IPS DF 6.9 (cell line): ENCODE results near the gene TRAF2.

Source experiments
- DNase-seq: peaks from one replicate; pipeline ENCODE4 v3.0.0-alpha.2; 2013; ENCODE audit warnings: low read depth, low spot score
- H3K27ac ChIP-seq: one replicate; pipeline ENCODE4 v1.5.1; 2013; ENCODE audit warnings: low read length, control low read depth
- H3K27me3 ChIP-seq: 2 replicates; pipeline ENCODE4 v1.6.1; 2013; ENCODE audit warnings: mild to moderate bottlenecking, low read length; ENCODE audit not compliant: control insufficient read depth, insufficient read depth
- H3K36me3 ChIP-seq: 2 replicates; pipeline ENCODE4 v1.6.1; 2013; ENCODE audit warnings: low read length; ENCODE audit not compliant: control insufficient read depth, insufficient read depth
- H3K4me1 ChIP-seq: 2 replicates; pipeline ENCODE4 v1.6.1; 2013; ENCODE audit warnings: low read length; ENCODE audit not compliant: control insufficient read depth, insufficient read depth
- H3K4me3 ChIP-seq: 2 replicates; pipeline ENCODE4 v1.5.1; 2013; ENCODE audit warnings: mild to moderate bottlenecking, low read length
- H3K9me3 ChIP-seq: 2 replicates; pipeline ENCODE4 v1.6.1; 2013; ENCODE audit warnings: low read length, inconsistent platforms; ENCODE audit not compliant: control insufficient read depth, insufficient read depth
- WGBS: extraction: QIAGEN DNeasy Blood & Tissue Kit; methylation state at CpG from one replicate; pipeline ENCODE4 v1.1.7; 2013; ENCODE audit warnings: mixed read lengths, missing lambda C conversion rate; ENCODE audit not compliant: insufficient read length, insufficient coverage; 5-methylcytosine and 5-hydroxymethylcytosine counted together

Gene TRAF2

DNA sequence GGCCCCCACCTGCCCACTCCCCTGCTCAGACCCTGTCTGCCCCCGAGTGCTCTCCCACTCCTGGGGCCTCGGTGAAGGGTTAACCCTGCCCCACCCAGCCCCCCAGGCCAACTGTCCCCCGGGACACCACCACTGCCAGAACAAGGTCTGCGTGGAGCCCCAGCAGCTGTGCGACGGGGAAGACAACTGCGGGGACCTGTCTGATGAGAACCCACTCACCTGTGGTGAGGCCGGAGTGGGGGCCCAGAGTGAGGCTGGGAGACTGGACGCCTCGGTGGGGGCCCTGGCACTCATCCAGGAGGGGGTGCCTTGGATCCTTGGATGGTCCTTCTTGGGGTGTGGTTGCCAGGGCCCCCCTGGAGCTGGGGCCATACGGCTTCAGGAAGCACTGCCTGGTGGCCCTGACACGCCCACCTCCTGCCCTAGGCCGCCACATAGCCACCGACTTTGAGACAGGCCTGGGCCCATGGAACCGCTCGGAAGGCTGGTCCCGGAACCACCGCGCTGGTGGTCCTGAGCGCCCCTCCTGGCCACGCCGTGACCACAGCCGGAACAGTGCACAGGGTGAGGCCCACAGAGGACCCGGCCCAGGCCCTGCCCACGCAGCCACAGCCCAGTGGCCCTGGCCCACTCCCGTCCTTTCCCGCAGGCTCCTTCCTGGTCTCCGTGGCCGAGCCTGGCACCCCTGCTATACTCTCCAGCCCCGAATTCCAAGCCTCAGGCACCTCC lies 32.0 kb upstream of the TRAF2 start:
- Histone ChIP-seq H3K27me3 (no peaks in the 10 kb centered on the region), H3K4me1 (peaks cover 4% of the 10 kb centered on the region; the same call in 1 of the 2 replicates), H3K27ac (no peak overlapping the region), H3K36me3 (no peaks in the 10 kb centered on the region; the same call in 1 of the 2 replicates), H3K4me3 (no peak overlapping the region), H3K9me3 (no peaks in the 10 kb centered on the region)
- no CpG with 5 or more reads among the region's 30 CpGs for WGBS
- no peak for DNase-seq

DNA sequence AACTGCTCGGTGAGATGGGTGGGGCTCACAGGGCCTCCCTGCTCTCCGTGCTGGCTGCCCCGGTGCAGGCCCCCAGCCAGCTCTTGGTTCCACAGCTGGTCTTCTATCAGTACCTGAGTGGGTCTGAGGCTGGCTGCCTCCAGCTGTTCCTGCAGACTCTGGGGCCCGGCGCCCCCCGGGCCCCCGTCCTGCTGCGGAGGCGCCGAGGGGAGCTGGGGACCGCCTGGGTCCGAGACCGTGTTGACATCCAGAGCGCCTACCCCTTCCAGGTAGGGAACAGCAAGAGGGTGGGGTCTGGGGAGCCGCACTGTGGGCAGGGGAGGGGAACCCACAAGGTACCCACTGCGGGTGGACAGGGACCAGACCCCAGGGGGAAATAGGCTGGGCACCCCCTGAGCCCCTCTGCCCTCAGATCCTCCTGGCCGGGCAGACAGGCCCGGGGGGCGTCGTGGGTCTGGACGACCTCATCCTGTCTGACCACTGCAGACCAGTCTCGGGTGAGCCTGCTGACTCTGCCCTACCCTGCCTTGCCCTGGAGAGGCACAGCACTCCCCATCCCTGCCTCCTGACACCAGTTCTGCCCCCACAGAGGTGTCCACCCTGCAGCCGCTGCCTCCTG lies 31.4 kb upstream of the TRAF2 start:
- no peak for DNase-seq
- no CpG with 5 or more reads among the region's 23 CpGs for WGBS
- H3K27me3 ChIP-seq = no peaks in the 10 kb centered on the region
- no peaks in the 10 kb centered on the region; the same call in 1 of the 2 replicates for H3K36me3 ChIP-seq
- H3K9me3 ChIP-seq = no peaks in the 10 kb centered on the region
- peaks cover 3% of the 10 kb centered on the region; the same call in 1 of the 2 replicates for H3K4me1 ChIP-seq
- H3K4me3 ChIP-seq = no peak overlapping the region
- H3K27ac ChIP-seq = no peak overlapping the region

DNA sequence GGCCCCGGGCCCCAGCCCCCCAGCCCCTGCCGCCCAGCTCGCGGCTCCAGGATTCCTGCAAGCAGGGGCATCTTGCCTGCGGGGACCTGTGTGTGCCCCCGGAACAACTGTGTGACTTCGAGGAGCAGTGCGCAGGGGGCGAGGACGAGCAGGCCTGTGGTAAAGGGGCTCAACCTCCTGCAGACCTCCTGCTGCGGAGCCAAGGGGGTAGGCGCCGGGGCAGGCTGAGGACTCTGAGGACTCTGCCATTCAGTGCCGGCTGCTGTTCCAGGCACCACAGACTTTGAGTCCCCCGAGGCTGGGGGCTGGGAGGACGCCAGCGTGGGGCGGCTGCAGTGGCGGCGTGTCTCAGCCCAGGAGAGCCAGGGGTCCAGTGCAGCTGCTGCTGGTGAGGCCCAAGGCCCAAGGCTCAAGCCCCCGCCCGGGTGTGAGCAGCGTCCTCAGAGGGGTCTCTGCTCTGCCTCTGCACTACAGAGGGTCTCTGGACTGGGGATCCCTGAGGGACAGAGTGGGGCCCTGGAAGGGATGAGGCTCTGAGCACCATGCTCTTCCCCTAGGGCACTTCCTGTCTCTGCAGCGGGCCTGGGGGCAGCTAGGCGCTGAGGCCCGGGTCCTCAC lies 30.7 kb upstream of the TRAF2 start:
- H3K4me3 ChIP-seq = no peak overlapping the region
- no peaks in the 10 kb centered on the region for H3K4me1 ChIP-seq
- no peaks in the 10 kb centered on the region for H3K27me3 ChIP-seq
- H3K9me3 ChIP-seq = no peaks in the 10 kb centered on the region
- no peak for DNase-seq
- WGBS = no CpG with 5 or more reads among the region's 26 CpGs
- H3K36me3 ChIP-seq = no peaks in the 10 kb centered on the region; the same call in 1 of the 2 replicates
- no peak overlapping the region for H3K27ac ChIP-seq

DNA sequence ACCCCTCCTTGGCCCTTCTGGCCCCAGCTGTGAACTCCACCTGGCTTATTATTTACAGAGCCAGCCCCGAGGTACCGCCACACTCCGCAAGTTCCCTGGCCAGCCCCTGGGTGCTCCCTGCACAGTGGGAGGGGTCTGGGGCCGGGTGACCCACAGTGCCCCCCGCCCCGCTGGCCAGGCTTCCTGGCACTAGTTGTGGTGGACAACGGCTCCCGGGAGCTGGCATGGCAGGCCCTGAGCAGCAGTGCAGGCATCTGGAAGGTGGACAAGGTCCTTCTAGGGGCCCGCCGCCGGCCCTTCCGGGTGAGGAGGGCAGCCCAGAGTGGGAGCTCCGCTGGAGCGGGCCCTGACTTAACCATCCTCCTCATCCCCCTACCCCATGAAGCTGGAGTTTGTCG lies 30.2 kb upstream of the TRAF2 start:
- Histone ChIP-seq H3K4me3 (no peak overlapping the region), H3K9me3 (no peaks in the 10 kb centered on the region), H3K27me3 (no peaks in the 10 kb centered on the region), H3K4me1 (no peaks in the 10 kb centered on the region), H3K27ac (no peak overlapping the region), H3K36me3 (peaks cover 3% of the 10 kb centered on the region; the same call in 1 of the 2 replicates)
- no peak for DNase-seq
- WGBS = no CpG with 5 or more reads among the region's 15 CpGs

DNA sequence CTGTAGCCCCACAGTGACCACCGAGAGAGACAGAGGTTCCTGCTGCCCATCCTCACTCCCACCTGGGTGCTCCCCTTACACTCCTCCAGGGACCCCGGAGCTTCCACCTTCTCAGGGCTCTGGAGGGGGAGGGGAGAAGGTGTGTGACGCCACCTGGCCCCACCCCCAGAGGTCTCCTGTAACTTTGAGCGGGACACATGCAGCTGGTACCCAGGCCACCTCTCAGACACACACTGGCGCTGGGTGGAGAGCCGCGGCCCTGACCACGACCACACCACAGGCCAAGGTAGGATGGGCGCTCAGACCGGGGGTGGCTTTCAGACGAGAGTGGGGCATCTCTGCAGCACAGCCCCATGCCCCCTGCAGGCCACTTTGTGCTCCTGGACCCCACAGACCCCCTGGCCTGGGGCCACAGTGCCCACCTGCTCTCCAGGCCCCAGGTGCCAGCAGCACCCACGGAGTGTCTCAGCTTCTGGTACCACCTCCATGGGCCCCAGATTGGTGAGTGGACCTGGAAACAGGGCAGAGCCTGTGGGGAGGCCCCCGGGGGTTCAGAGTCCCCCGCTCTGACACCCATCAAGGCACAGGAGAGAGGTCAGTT lies 29.7 kb upstream of the TRAF2 start:
- H3K4me3 ChIP-seq = no peak overlapping the region
- no peak overlapping the region for H3K27ac ChIP-seq
- DNase-seq = no peak
- H3K27me3 ChIP-seq = no peaks in the 10 kb centered on the region
- H3K36me3 ChIP-seq = peaks cover 8% of the 10 kb centered on the region
- no CpG with 5 or more reads among the region's 14 CpGs for WGBS
- H3K4me1 ChIP-seq = no peaks in the 10 kb centered on the region
- no peaks in the 10 kb centered on the region for H3K9me3 ChIP-seq

DNA sequence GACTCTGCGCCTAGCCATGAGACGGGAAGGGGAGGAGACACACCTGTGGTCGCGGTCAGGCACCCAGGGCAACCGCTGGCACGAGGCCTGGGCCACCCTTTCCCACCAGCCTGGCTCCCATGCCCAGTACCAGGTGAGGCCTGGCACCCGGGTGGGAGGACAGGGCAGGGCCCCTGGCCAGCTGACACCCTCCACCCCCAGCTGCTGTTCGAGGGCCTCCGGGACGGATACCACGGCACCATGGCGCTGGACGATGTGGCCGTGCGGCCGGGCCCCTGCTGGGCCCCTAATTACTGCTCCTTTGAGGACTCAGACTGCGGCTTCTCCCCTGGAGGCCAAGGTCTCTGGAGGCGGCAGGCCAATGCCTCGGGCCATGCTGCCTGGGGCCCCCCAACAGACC lies 29.1 kb upstream of the TRAF2 start:
- Histone ChIP-seq H3K27ac (no peak overlapping the region), H3K4me3 (no peak overlapping the region), H3K4me1 (no peaks in the 10 kb centered on the region), H3K36me3 (peaks cover 13% of the 10 kb centered on the region), H3K9me3 (no peaks in the 10 kb centered on the region), H3K27me3 (no peaks in the 10 kb centered on the region)
- no peak for DNase-seq
- no CpG with 5 or more reads among the region's 19 CpGs for WGBS

DNA sequence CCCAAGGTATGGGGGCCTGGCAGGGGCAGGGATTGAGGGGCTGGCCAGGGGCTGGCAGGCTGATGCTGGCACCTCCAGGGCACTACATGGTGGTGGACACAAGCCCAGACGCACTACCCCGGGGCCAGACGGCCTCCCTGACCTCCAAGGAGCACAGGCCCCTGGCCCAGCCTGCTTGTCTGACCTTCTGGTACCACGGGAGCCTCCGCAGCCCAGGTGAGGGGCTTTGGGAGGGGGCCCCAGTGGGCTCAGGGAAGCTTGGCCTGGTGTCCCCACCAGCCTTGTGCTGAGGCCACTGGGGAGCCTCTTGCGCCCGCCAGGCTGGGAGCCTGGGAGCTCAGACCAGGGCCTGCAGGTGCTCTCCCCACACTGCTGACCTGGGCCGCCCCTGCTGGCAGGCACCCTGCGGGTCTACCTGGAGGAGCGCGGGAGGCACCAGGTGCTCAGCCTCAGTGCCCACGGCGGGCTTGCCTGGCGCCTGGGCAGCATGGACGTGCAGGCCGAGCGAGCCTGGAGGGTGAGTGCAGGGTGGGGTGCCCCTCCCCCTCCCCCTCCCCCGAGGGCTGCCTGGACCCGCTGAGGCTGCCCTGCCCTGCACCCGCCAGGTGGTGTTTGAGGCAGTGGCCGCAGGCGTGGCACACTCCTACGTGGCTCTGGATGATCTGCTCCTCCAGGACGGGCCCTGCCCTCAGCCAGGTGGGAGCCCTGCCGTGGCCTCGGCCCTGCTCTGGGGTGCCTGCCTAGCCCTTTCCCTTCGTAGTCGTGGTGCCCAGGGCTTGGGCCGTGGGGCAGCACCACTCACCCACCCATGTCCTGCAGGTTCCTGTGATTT lies 28.5 kb upstream of the TRAF2 start:
- H3K4me1 ChIP-seq = no peaks in the 10 kb centered on the region
- H3K27me3 ChIP-seq = no peaks in the 10 kb centered on the region
- DNase-seq = no peak
- H3K4me3 ChIP-seq = no peak overlapping the region
- H3K27ac ChIP-seq = no peak overlapping the region
- H3K36me3 ChIP-seq = peaks cover 19% of the 10 kb centered on the region
- H3K9me3 ChIP-seq = no peaks in the 10 kb centered on the region
- WGBS = no CpG with 5 or more reads among the region's 29 CpGs

DNA sequence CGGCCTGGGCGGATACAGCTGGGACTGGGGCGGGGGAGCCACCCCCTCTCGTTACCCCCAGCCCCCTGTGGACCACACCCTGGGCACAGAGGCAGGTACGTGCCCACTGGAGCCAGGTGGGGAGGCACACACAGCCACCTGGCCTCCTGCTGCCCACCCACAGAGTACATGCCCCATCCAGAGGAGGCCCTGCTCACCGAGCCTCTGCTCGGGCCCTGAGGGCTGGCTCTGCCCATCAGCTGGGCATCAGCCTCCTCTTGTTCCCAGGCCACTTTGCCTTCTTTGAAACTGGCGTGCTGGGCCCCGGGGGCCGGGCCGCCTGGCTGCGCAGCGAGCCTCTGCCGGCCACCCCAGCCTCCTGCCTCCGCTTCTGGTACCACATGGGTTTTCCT lies 27.9 kb upstream of the TRAF2 start:
- H3K27me3 ChIP-seq = no peaks in the 10 kb centered on the region
- no peaks in the 10 kb centered on the region for H3K4me1 ChIP-seq
- no CpG with 5 or more reads among the region's 15 CpGs for WGBS
- H3K27ac ChIP-seq = no peak overlapping the region
- no peak overlapping the region for H3K4me3 ChIP-seq
- no peak for DNase-seq
- H3K36me3 ChIP-seq = peaks cover 26% of the 10 kb centered on the region
- H3K9me3 ChIP-seq = no peaks in the 10 kb centered on the region

DNA sequence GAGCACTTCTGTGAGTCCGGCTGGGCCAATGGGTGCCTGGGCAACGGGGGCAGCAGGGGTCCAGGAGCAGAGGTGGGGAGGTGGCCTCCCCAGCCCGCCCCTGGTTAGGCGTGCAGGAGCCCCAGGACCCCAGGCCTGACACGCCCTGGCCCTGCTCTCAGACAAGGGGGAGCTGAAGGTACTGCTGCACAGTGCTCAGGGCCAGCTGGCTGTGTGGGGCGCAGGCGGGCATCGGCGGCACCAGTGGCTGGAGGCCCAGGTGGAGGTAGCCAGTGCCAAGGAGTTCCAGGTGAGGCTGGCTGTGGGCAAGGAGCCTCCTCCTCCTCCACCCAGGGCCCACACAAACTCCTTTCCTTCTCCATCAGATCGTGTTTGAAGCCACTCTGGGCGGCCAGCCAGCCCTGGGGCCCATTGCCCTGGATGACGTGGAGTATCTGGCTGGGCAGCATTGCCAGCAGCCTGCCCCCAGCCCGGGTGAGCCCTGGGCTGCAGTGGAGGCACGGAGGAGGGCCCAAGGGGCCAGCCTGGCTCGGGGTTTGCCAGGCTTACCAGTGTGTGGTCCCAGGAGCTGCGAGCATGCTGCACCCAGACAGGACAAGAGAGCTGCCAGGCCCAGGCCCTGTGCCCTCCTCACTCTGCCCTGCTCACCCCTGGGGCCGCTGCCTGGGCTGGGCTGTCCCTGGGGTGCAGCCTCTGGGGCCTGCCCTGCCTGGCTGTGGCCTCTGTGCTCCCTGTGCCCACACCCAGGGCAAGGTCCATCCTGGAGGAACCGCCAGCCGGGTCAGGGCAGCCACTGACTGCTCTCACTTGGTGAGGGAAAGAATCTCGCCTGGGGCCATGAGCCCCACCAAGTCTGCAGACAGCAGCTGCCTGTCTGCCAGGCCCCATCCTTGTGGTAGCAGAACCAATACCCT lies 27.2 kb upstream of the TRAF2 start:
- DNase-seq = no peak
- H3K9me3 ChIP-seq = no peaks in the 10 kb centered on the region
- no peaks in the 10 kb centered on the region for H3K4me1 ChIP-seq
- no peak overlapping the region for H3K27ac ChIP-seq
- H3K27me3 ChIP-seq = no peaks in the 10 kb centered on the region
- WGBS = no CpG with 5 or more reads among the region's 20 CpGs
- no peak overlapping the region for H3K4me3 ChIP-seq
- peaks cover 31% of the 10 kb centered on the region for H3K36me3 ChIP-seq
